Measurements from ENCODE around the gene ZFP3.
"Not testable (repeated sequence)": the region's sequence is repeated elsewhere in the genome, so short reads cannot be mapped to it uniquely, and the experiment has no call there.

ZFP3 gene

DNA sequence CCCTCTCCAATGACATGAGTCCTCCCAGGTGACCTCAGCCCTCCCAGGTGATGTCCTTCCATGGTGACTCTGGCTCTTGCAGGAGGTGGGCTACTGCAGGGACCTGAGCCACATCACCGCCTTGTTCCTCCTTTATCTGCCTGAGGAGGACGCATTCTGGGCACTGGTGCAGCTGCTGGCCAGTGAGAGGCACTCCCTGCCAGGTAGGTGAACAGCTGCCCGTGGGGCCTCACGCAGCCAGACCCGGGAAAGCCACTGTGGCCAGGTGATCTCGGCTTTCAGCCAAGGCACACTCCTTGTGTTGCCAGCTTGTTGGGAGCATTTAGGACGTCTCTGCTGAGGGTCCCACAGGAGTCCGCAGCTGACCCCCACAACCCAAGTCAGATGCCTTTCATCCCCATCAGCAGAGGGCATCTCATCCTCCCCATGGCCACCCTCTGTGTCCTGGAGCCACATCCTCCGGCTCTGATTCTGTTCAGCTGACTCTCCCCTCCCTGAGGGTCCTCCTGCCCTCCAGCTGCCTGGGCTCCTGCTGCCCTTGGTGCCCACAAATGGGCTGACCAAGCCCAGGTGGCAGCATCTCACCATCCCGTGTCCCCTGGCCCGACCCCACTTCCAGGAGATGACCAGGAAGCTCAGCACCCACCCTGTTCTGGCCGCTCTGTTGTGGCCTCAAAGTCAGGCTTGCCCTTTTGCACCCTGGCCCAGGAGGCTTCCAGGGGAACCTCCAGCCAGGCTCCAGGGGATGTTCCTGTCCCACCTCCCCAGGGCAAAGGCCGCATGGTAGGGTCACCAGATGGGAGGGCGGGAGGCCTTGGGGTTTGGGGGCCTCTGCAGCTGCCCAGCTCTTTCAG is 57.7 kb downstream of the ZFP3 start:
- H3K4me1 Mint-ChIP-seq, result no peaks in the 10 kb centered on the region
- no peak overlapping the region for H3K4me3 Mint-ChIP-seq
- no peaks in the 10 kb centered on the region for H3K27me3 Mint-ChIP-seq (ENCODE audit: low read depth)
- TF ChIP-seq, protein P1, sequence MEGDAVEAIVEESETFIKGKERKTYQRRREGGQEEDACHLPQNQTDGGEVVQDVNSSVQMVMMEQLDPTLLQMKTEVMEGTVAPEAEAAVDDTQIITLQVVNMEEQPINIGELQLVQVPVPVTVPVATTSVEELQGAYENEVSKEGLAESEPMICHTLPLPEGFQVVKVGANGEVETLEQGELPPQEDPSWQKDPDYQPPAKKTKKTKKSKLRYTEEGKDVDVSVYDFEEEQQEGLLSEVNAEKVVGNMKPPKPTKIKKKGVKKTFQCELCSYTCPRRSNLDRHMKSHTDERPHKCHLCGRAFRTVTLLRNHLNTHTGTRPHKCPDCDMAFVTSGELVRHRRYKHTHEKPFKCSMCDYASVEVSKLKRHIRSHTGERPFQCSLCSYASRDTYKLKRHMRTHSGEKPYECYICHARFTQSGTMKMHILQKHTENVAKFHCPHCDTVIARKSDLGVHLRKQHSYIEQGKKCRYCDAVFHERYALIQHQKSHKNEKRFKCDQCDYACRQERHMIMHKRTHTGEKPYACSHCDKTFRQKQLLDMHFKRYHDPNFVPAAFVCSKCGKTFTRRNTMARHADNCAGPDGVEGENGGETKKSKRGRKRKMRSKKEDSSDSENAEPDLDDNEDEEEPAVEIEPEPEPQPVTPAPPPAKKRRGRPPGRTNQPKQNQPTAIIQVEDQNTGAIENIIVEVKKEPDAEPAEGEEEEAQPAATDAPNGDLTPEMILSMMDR (IDR thresholded peaks at IDR 0.05; ENCODE audit: unreplicated experiment in 3 of 3), result no peak
- H3K9me3 Mint-ChIP-seq, result no peaks in the 10 kb centered on the region
- no peaks in the 10 kb centered on the region for H3K36me3 Mint-ChIP-seq (ENCODE audit: low read depth)
- H3K27ac Mint-ChIP-seq, result no peak overlapping the region

DNA sequence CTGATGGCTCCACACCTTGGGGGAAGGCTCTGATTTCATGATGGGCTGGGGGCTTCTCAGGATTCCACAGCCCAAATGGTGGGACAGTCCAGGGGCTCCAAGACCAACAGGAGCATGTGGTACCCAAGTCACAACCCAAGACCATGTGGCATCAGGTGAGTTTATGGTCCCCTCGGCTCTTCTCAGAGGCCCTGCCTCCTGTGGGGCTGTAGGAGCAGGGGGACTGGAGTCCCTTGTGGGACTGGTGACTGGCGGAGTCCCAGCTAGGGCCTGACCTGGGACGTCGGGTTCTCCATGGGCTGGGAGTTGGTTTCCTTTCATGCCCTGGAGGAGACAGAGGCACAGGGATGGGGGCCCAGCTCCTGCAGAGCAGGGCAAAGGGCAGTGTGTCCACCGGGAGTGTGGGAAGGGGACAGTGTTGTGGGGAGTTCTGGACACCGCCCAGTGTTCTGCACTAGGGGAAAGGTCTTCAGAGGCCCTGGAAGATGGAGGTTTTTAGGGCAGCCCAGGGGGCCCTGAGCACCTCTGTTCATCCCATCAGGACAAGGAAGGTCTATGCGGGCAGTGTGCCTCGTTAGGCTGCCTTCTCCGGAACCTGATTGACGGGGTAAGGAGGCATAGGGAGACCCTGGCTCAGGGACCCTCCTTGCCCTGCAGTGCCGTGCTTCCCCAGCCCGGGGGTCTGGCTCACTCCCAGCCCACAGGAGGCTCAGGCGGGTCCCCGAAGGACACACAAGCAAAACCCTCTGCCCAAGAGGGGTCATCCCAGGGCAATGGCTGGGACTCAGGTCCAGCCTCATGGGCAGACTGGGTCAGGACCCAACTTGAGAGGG is 58.5 kb downstream of the ZFP3 start:
- not testable (repeated sequence) for H3K4me3 Mint-ChIP-seq; H3K27me3 Mint-ChIP-seq (ENCODE audit: low read depth); H3K27ac Mint-ChIP-seq; H3K4me1 Mint-ChIP-seq; H3K36me3 Mint-ChIP-seq (ENCODE audit: low read depth); H3K9me3 Mint-ChIP-seq

DNA sequence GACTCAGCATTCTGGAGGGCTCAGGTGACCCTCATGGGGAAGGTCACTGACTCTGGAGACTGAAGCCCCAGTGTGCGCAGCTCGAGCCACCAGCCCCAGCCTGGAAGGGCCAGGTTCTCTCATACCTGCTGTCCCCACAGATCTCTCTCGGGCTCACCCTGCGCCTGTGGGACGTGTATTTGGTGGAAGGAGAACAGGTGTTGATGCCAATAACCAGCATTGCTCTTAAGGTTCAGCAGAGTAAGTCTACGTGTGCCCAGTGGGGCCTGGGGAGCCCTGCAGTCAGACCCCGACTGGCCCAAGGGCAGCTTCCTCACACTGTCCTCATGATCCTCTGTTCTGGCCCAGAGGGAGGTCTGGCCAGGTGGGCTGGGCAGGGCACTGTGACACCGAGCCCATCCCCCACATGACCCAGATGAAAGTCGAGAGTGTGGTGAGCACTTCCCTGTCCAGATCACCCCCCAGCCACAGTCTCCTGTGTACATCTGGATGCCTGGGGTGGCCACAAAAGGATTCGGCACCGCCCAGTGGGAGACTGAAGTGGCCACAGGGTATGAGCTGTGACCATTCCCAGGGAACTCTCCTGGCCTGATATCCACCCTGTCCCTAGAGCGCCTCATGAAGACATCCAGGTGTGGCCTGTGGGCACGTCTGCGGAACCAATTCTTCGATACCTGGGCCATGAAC is 59.4 kb downstream of the ZFP3 start:
- H3K4me3 Mint-ChIP-seq; H3K36me3 Mint-ChIP-seq (ENCODE audit: low read depth); H3K4me1 Mint-ChIP-seq; H3K27me3 Mint-ChIP-seq (ENCODE audit: low read depth); H3K9me3 Mint-ChIP-seq; H3K27ac Mint-ChIP-seq: not testable (repeated sequence)

DNA sequence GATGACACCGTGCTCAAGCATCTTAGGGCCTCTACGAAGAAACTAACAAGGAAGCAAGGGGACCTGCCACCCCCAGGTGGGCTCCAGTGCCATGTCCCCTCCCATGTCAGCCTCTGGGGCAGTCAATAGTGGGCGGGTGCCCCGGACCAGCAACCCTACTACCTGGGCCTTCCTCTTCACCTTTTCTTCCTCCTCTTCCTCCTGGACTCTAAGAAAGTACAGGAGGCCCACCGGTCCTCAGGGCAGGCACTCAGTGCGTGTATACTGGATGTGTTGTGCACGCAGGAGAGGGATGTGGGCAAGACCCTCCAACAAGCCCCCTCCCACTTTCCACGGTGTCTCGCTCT is 59.9 kb downstream of the ZFP3 start:
- H3K36me3 Mint-ChIP-seq (ENCODE audit: low read depth); H3K4me1 Mint-ChIP-seq; H3K27ac Mint-ChIP-seq; H3K9me3 Mint-ChIP-seq; H3K27me3 Mint-ChIP-seq (ENCODE audit: low read depth); H3K4me3 Mint-ChIP-seq: not testable (repeated sequence)

DNA sequence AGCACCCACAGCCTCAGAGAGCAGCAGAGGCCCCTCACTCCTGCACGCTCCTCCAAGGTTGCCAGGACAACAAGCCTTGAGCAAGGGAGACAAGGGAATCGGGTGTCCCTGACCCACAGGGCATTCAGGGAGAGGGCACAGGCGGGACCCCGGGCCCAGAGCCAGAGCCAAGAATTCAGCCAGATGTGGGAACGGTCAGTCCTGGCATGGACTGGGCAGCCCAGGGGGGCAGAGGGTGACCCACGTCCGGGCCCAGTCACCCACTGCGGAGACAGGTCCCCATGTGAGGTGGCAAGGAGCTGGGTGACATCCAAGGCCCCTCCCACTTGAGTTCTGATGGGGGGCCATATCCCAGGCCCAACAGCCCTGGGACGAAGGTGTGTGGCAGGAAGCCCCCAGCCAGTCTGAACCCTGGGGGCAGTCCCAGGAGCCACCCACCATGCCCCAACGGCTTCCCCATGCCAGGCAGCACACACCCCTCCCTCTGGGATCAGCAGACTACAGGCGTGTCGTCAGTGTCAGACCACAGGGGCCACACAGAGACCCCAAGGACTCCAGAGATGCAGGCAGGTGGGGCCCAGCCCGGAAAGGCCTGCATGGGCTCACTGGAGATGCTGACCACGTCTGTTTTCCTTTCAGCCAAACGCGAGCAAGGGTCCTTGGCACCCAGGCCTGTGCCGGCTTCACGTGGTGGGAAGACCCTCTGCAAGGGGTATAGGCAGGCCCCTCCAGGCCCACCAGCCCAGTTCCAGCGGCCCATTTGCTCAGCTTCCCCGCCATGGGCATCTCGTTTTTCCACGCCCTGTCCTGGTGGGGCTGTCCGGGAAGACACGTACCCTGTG is 60.6 kb downstream of the ZFP3 start:
- Mint-ChIP-seq H3K36me3 (ENCODE audit: low read depth) (no peaks in the 10 kb centered on the region), H3K4me1 (no peaks in the 10 kb centered on the region), H3K27me3 (ENCODE audit: low read depth) (no peaks in the 10 kb centered on the region), H3K27ac (no peak overlapping the region), H3K4me3 (no peak overlapping the region), H3K9me3 (no peaks in the 10 kb centered on the region)
- TF ChIP-seq, protein P1 (IDR thresholded peaks at IDR 0.05; ENCODE audit: unreplicated experiment in 3 of 3), result no peak

DNA sequence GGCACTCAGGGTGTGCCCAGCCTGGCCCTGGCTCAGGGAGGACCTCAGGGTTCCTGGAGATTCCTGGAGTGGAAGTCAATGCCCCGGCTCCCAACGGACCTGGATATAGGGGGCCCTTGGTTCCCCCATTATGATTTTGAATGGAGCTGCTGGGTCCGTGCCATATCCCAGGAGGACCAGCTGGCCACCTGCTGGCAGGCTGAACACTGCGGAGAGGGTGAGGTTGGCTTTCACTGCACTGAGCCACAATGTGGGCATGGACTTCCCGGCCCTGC is 61.1 kb downstream of the ZFP3 start:
- no peaks in the 10 kb centered on the region for H3K9me3 Mint-ChIP-seq
- no peaks in the 10 kb centered on the region for H3K36me3 Mint-ChIP-seq (ENCODE audit: low read depth)
- H3K4me1 Mint-ChIP-seq, result no peaks in the 10 kb centered on the region
- H3K27me3 Mint-ChIP-seq (ENCODE audit: low read depth), result no peaks in the 10 kb centered on the region
- H3K4me3 Mint-ChIP-seq, result no peak overlapping the region
- no peak overlapping the region for H3K27ac Mint-ChIP-seq
- TF ChIP-seq, protein P1 (IDR thresholded peaks at IDR 0.05; ENCODE audit: unreplicated experiment in 3 of 3), result no peak

DNA sequence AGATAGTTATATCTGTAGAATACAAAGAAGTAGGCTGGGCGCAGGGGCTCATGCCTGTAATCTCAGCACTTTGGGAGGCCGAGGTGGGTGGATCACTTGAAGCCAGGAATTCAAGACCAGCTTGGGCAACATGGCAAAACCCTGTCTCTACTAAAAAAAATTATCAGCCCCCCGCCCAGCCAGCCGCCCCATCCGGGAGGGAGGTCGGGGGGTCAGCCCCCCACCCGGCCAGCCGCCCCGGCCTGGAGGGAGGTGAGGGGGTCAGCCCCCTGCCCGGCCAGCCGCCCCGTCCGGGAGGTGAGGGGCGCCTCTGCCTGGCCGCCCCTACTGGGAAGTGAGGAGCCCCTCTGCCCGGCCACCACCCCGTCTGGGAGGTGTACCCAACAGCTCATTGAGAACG is 64.6 kb downstream of the ZFP3 start:
- H3K4me1 Mint-ChIP-seq; H3K27ac Mint-ChIP-seq; H3K9me3 Mint-ChIP-seq; H3K4me3 Mint-ChIP-seq; H3K36me3 Mint-ChIP-seq (ENCODE audit: low read depth): not testable (repeated sequence)
- H3K27me3 Mint-ChIP-seq (ENCODE audit: low read depth), result peaks cover 11% of the 10 kb centered on the region

All from nephron (organoid).